HepG2 (cell line): Measurements from ENCODE around the gene NTPCR. TPM values are rescaled to one million over a fixed set of nuclear protein-coding genes. Genes with fewer than 3 reads are reported as not detected.

Source experiments
- ATAC-seq: fragments of 200-7000 bp; cut with Tn5 transposase; 3 replicates; pipeline ENCODE4 v1.9.1; 2020; ENCODE audit warnings: mild to moderate bottlenecking, moderate library complexity
- BruUV-seq: library from RNA; stranded (reverse); fragments of 400-500 nt; replicated peaks from 2 replicates; lab custom pipeline; 2021; lab: Mats Ljungman, UMichigan
- CTCF ChIA-PET: fragments of 300-600 bp; formaldehyde crosslinking; extraction: SDS; loops from one replicate; lab custom pipeline; 2021; ENCODE audit warnings: low total read pairs, inconsistent platforms, low intra/inter-chr PET ratio; lab: Yijun Ruan, JAX
- POLR2A ChIA-PET: fragments of 350-600 bp; sonication (Branson Sonifier 250); formaldehyde crosslinking; loops from one replicate; lab custom pipeline; 2020; ENCODE audit warnings: antibody characterized with exemption, inconsistent platforms; lab: Yijun Ruan, JAX
- DNase-seq: peaks from one replicate; pipeline ENCODE4 v3.0.0-alpha.2; 2015; ENCODE audit warnings: low spot score
- FAIRE-seq: peaks from 3 replicates; lab custom pipeline; 2011; peaks lifted over from hg19 to GRCh38; lab: Jason Lieb, UNC
- H2AFZ ChIP-seq: one replicate; pipeline ENCODE4 v1.6.1; 2011; ENCODE audit warnings: low read length, inconsistent platforms
- H3K27ac ChIP-seq: fragments of 300-600 bp; 3 replicates; pipeline ENCODE4 v1.8.0; 2011; ENCODE audit warnings: mixed run types, mild to moderate bottlenecking, mixed read lengths, low read length, inconsistent platforms; ENCODE audit not compliant: insufficient read depth; ENCODE audit errors: extremely low read length
- H3K27me3 ChIP-seq, 2 experiments: fragments of 200-600 bp in 1 of 2; 2 replicates in 1 of 2; 3 replicates in 1 of 2; pipeline versions ENCODE4 v1.6.0 to v1.8.0; 2011; ENCODE audit warnings: low read length in 2 of 2, mild to moderate bottlenecking in 2 of 2, moderate library complexity in 2 of 2, inconsistent platforms in 1 of 2; ENCODE audit not compliant: insufficient read depth in 2 of 2, control insufficient read depth in 1 of 2
- H3K36me3 ChIP-seq, 2 experiments: fragments of 200-600 bp in 1 of 2; replicated peaks in 1 of 2; 2 replicates in 1 of 2; 3 replicates in 1 of 2; pipeline versions ENCODE4 v1.5.1 to v1.8.0; 2011; ENCODE audit warnings: low read length in 2 of 2, inconsistent platforms in 1 of 2; ENCODE audit not compliant: insufficient read depth in 2 of 2, control insufficient read depth in 1 of 2
- H3K4me1 ChIP-seq: 2 replicates; pipeline ENCODE4 v1.5.1; 2012; ENCODE audit warnings: low read length, inconsistent platforms; ENCODE audit not compliant: insufficient read depth
- H3K4me2 ChIP-seq: 2 replicates; pipeline ENCODE4 v1.6.0; 2011; ENCODE audit warnings: low read depth, low read length, inconsistent platforms
- H3K4me3 ChIP-seq, 3 experiments: fragments of 200-600 bp in 1 of 3; sonication (generic), shearing (Covaris generic) in 1 of 3; replicated peaks in 1 of 3; 2 replicates each; pipeline ENCODE4 v1.5.1; 2011 to 2016; ENCODE audit warnings: low read length in 3 of 3, inconsistent platforms in 2 of 3, low read depth in 2 of 3, mild to moderate bottlenecking in 2 of 3, control low read depth in 1 of 3, mixed read lengths in 1 of 3; ENCODE audit not compliant: insufficient read depth in 1 of 3
- H3K79me2 ChIP-seq: one replicate; pipeline ENCODE4 v1.6.1; 2011; ENCODE audit warnings: low read length, inconsistent platforms; ENCODE audit not compliant: insufficient read depth
- H3K9ac ChIP-seq: 2 replicates; pipeline ENCODE4 v1.6.0; 2011; ENCODE audit warnings: mild to moderate bottlenecking, low read depth, low read length, inconsistent platforms; ENCODE audit not compliant: insufficient read depth
- H3K9me3 ChIP-seq: 2 replicates; pipeline ENCODE4 v1.5.1; 2012; ENCODE audit warnings: mild to moderate bottlenecking, low read length
- H4K20me1 ChIP-seq: 2 replicates; pipeline ENCODE4 v1.6.0; 2011; ENCODE audit warnings: inconsistent platforms, mild to moderate bottlenecking, low read length, moderate library complexity; ENCODE audit not compliant: insufficient read depth
- DDIT3 ChIP-seq: sonication (generic); formaldehyde crosslinking; IDR thresholded peaks from 2 replicates; pipeline ENCODE4 v1.4.0; 2020; ENCODE audit warnings: mild to moderate bottlenecking, missing genetic modification reagents
- SMC3 ChIP-seq: IDR thresholded peaks from 2 replicates; pipeline ENCODE4 v1.6.1; 2011; ENCODE audit warnings: low read length, improper control_type of control experiment
- TRIM22 ChIP-seq: fragments of 450-650 bp; IDR thresholded peaks from 2 replicates; pipeline ENCODE4 v1.6.1; 2017
- ZHX2 ChIP-seq, 2 experiments: sonication (generic) in 1 of 2; formaldehyde crosslinking in 1 of 2; IDR thresholded peaks; 2 replicates each; pipeline versions ENCODE4 v1.6.1 to v1.9.0; 2014 to 2022; ENCODE audit warnings: antibody characterized with exemption in 1 of 2, borderline replicate concordance in 1 of 2, inconsistent platforms in 1 of 2, low read depth in 1 of 2, missing genetic modification reagents in 1 of 2
- ZNF101 ChIP-seq: sonication (generic); formaldehyde crosslinking; IDR thresholded peaks from 2 replicates; pipeline ENCODE4 v1.4.0; 2020; ENCODE audit warnings: mild to moderate bottlenecking, low read depth, missing genetic modification reagents, borderline replicate concordance
- ZNF788 ChIP-seq: sonication (generic); formaldehyde crosslinking; IDR thresholded peaks from 2 replicates; pipeline ENCODE4 v1.5.0; 2020; ENCODE audit warnings: mild to moderate bottlenecking, missing genetic modification reagents, borderline replicate concordance
- WGBS: methylation state at CpG from one replicate; pipeline ENCODE4 v1.1.6; 2017; ENCODE audit warnings: low lambda C conversion rate; 5-methylcytosine and 5-hydroxymethylcytosine counted together
- in situ Hi-C: cut with HindIII; loops from 2 replicates; pipeline ENCODE4 v1.10.0; 2017; ENCODE audit warnings: low pct_unique_long_range_greater_than_20kb; ENCODE audit not compliant: extremely low pct_ligation_motif_present
- intact Hi-C: fragments of 100-400 bp; cut with micrococcal nuclease; formaldehyde crosslinking; loops from one replicate; pipeline ENCODE4 v1.10.0; 2022; ENCODE audit not compliant: unreplicated experiment
- polyA plus RNA-seq, 8 experiments: library from polyadenylated mRNA; depleted of rRNA in 3 of 8; stranded (reverse) in 7 of 8; unstranded in 1 of 8; fragments of >200 nt; fragmentation: Illumina TruSeq in 4 of 8; extraction: Trizol in 4 of 8; gene quantifications; 2 replicates each; pipeline versions ENCODE4 v1.2.1 to v1.2.3, GENCODE V29; 2011 to 2016; ENCODE audit warnings: low read depth in 4 of 8, missing spikeins in 1 of 8, mixed read lengths in 1 of 8; ENCODE audit not compliant: insufficient read depth in 1 of 8
- total RNA-seq, 5 experiments: library from RNA; depleted of rRNA; stranded (reverse); fragments of >200 nt; fragmentation: Illumina TruSeq; extraction: Trizol; gene quantifications; 2 replicates each; pipeline ENCODE4 v1.2.3, GENCODE V29; 2016; ENCODE audit warnings: low read depth in 1 of 5

Gene NTPCR
- total and polyA plus RNA-seq, 2 of the 13 experiments (the other 11 are each of a cell fraction or from before 2014, with no cell fraction given): 11.7 to 47.0 TPM

DNA sequence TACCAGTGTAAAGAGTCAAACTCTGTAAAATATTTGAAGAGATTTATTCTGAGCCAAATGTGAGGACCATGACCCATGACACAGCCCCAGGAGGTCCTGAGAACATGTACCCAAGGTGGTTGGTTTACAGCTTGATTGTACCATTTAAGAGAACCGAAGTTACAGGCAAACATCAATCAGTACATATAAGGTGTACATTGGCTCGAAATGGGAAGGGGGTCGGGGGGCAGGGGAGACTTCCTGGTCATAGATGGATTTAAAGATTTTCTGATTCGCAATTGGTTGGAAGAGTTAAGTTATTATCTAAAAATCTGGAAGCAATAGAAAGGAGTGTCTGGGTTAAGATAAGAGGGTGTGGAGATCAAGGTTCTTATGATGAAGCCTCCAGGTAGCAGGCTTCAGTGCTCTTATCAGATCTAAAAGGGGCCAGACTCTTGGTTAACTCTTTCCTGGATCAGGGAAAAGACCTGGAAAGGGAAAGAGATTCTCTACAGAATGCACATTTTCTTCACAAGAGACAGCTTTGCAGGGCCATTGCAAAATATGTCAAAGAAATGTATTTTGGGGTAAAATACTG, 47.5 kb upstream of the NTPCR start:
- no peak for DNase-seq
- BruUV-seq: no TSS peak
- FAIRE-seq: no peak
- no peaks in the 10 kb centered on the region for H3K36me3 ChIP-seq
- H3K4me3 ChIP-seq: no peak overlapping the region
- in situ Hi-C loops (no loop called here), intact Hi-C loops (no loop called here)
- no peak overlapping the region for H3K9ac ChIP-seq
- no peaks in the 10 kb centered on the region for H4K20me1 ChIP-seq
- ChIA-PET POLR2A (no interaction called here), CTCF (no interaction called here)
- H2AFZ ChIP-seq: no peak overlapping the region
- H3K9me3 ChIP-seq: no peaks in the 10 kb centered on the region
- no peaks in the 10 kb centered on the region for H3K79me2 ChIP-seq
- no peak overlapping the region for H3K4me2 ChIP-seq
- no peaks in the 10 kb centered on the region for H3K4me1 ChIP-seq
- TF ChIP-seq ZNF101 (CRISPR knock-in tag): no peak
- TF ChIP-seq TRIM22: no peak
- TF ChIP-seq DDIT3 (CRISPR knock-in tag): no peak
- no peak for TF ChIP-seq SMC3
- TF ChIP-seq ZHX2 (IDR thresholded peaks at IDR 0.05; ENCODE audit: low read depth): no peak
- no peak for TF ChIP-seq ZHX2 (CRISPR knock-in tag; IDR thresholded peaks at IDR 0.05; ENCODE audit: borderline replicate concordance)
- TF ChIP-seq ZNF788 (CRISPR knock-in tag): no peak
- no peak overlapping the region for H3K27ac ChIP-seq
- H3K27me3 ChIP-seq: peaks cover 0 to 9% of the 10 kb centered on the region in 2 experiments; a peak in 2 of 5 replicates
- no peak for ATAC-seq
- WGBS: 5% methylated on average over 4 of the region's 4 CpGs
